GM21360 (cell line): ENCODE results near the gene KRT5.

Experiments
- ATAC-seq: cut with Tn5 transposase; IDR thresholded peaks from one replicate; pipeline ENCODE4 v1.9.1; 2021; ENCODE audit warnings: mild to moderate bottlenecking, moderate library complexity; ENCODE audit not compliant: unreplicated experiment

KRT5 gene

GRCh38 chr12:52519826-52520662 lies at the start of gene KRT5:
Gene KRT5 (minus strand): TSS chr12:52520394. CDS start chr12:52520296, 98 bp downstream.
- no peak for ATAC-seq

GRCh38 chr12:52568111-52568510 lies 47.9 kb upstream of the KRT5 start:
- ATAC-seq: no peak

GRCh38 chr12:52566847-52567291 lies 46.7 kb upstream of the KRT5 start:
- ATAC-seq: no peak

GRCh38 chr12:52564582-52564981 lies 44.4 kb upstream of the KRT5 start:
- no peak for ATAC-seq

- ATAC-seq: no peak
Measured at GRCh38 chr12:52561880-52562449, 41.8 kb upstream of the KRT5 start.

- ATAC-seq: no peak
Measured at GRCh38 chr12:52559979-52560378, 39.8 kb upstream of the KRT5 start.

- no peak for ATAC-seq
Measured at GRCh38 chr12:52558781-52559445, 38.7 kb upstream of the KRT5 start.

- ATAC-seq: no peak
Measured at GRCh38 chr12:52557476-52557875, 37.3 kb upstream of the KRT5 start.

- no peak for ATAC-seq
Measured at GRCh38 chr12:52555577-52555976, 35.4 kb upstream of the KRT5 start.

- no peak for ATAC-seq
Measured at GRCh38 chr12:52552681-52553195, 32.5 kb upstream of the KRT5 start, which contains the start of gene KRT71. Gene KRT71 (minus strand): TSS chr12:52553145. CDS start chr12:52553077, 68 bp downstream.

- no peak for ATAC-seq
Measured at GRCh38 chr12:52552055-52552454, 31.9 kb upstream of the KRT5 start.

- ATAC-seq: no peak
Measured at GRCh38 chr12:52551216-52551865, 31.1 kb upstream of the KRT5 start.

- no peak for ATAC-seq
Measured at GRCh38 chr12:52546126-52546525, 25.9 kb upstream of the KRT5 start.

GRCh38 chr12:52543985-52544883 lies 24.0 kb upstream of the KRT5 start:
- ATAC-seq: no peak

- ATAC-seq: no peak
Measured at GRCh38 chr12:52542785-52543318, 22.7 kb upstream of the KRT5 start.

- no peak for ATAC-seq
Measured at GRCh38 chr12:52542157-52542556, 22.0 kb upstream of the KRT5 start.

- no peak for ATAC-seq
Measured at GRCh38 chr12:52541709-52542108, 21.5 kb upstream of the KRT5 start.

GRCh38 chr12:52540531-52540930 lies 20.3 kb upstream of the KRT5 start:
- no peak for ATAC-seq

- ATAC-seq: no peak
Measured at GRCh38 chr12:52539821-52540173, 19.6 kb upstream of the KRT5 start.
